GM19452 (cell line): ENCODE data around the gene MYO5B.

ENCODE experiments used
- ATAC-seq: cut with Tn5 transposase; IDR thresholded peaks from one replicate; pipeline ENCODE4 v1.9.1; 2021; ENCODE audit not compliant: unreplicated experiment

Gene MYO5B

GRCh38 chr18:50189160-50189559 is 5.8 kb downstream of the MYO5B start:
- ATAC-seq = no peak

- ATAC-seq = no peak
Observed at GRCh38 chr18:50188652-50189051, 6.3 kb downstream of the MYO5B start.

- ATAC-seq = no peak
Observed at GRCh38 chr18:50187659-50188058, 7.3 kb downstream of the MYO5B start.

- no peak for ATAC-seq
Observed at GRCh38 chr18:50186385-50186784, 8.6 kb downstream of the MYO5B start.

GRCh38 chr18:50183556-50183955 is 11.4 kb downstream of the MYO5B start:
- ATAC-seq = no peak

- ATAC-seq = no peak
Observed at GRCh38 chr18:50182511-50182910, 12.4 kb downstream of the MYO5B start.

- no peak for ATAC-seq
Observed at GRCh38 chr18:50181590-50181989, 13.4 kb downstream of the MYO5B start.

- no peak for ATAC-seq
Observed at GRCh38 chr18:50179465-50179864, 15.5 kb downstream of the MYO5B start.

- no peak for ATAC-seq
Observed at GRCh38 chr18:50177294-50177992, 17.5 kb downstream of the MYO5B start.

- ATAC-seq = no peak
Observed at GRCh38 chr18:50172367-50172766, 22.6 kb downstream of the MYO5B start.

GRCh38 chr18:50171406-50171805 is 23.5 kb downstream of the MYO5B start:
- ATAC-seq = no peak

GRCh38 chr18:50170004-50170403 is 24.9 kb downstream of the MYO5B start:
- ATAC-seq = no peak

- no peak for ATAC-seq
Observed at GRCh38 chr18:50169149-50169548, 25.8 kb downstream of the MYO5B start.

- no peak for ATAC-seq
Observed at GRCh38 chr18:50167966-50168365, 27.0 kb downstream of the MYO5B start.

GRCh38 chr18:50166901-50167300 is 28.0 kb downstream of the MYO5B start:
- no peak for ATAC-seq

- ATAC-seq = no peak
Observed at GRCh38 chr18:50163505-50163904, 31.4 kb downstream of the MYO5B start.

- no peak for ATAC-seq
Observed at GRCh38 chr18:50162486-50163304, 32.3 kb downstream of the MYO5B start.

GRCh38 chr18:50161597-50162205 is 33.2 kb downstream of the MYO5B start:
- no peak for ATAC-seq

- no peak for ATAC-seq
Observed at GRCh38 chr18:50159654-50160046, 35.3 kb downstream of the MYO5B start.

- no peak for ATAC-seq
Observed at GRCh38 chr18:50158866-50159653, 35.9 kb downstream of the MYO5B start.

GRCh38 chr18:50155406-50155805 is 39.5 kb downstream of the MYO5B start:
- no peak for ATAC-seq
